Hematopoietic multipotent progenitor cell treated with erythropoietin and hydrocortisone succinate and interleukin-3 and kit ligand, for 8 days (in vitro differentiated cells): ENCODE data around the gene MYL6B.
"Not testable (repeated sequence)": the region's sequence is repeated elsewhere in the genome, so short reads cannot be mapped to it uniquely, and the experiment has no call there.

Experiments
- DNase-seq: peaks from one replicate; pipeline ENCODE4 v3.0.0-alpha.2; 2015

MYL6B gene

GRCh38 chr12:56154246-56154771 lies 1.9 kb downstream of the MYL6B start:
- no peak for DNase-seq

DNA sequence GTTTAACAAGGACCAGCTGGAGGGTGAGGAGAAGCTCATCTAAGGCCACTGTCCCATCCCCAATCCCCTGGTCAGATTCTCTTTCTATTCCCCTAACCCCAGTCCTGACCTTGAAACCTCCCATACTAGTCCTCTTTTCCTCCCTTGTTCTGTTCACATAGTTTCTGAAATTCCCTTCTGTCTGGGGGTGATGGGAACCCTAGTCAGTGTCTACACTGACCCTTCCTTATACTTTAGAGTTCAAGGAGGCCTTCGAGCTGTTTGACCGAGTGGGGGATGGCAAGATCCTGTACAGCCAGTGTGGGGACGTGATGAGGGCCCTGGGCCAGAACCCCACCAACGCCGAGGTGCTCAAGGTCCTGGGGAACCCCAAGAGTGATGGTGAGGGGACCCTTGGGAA lies 2.4 kb downstream of the MYL6B start:
- no peak for DNase-seq

- DNase-seq, result no peak
Observed at GRCh38 chr12:56155256-56155845, 3.0 kb downstream of the MYL6B start.

DNA sequence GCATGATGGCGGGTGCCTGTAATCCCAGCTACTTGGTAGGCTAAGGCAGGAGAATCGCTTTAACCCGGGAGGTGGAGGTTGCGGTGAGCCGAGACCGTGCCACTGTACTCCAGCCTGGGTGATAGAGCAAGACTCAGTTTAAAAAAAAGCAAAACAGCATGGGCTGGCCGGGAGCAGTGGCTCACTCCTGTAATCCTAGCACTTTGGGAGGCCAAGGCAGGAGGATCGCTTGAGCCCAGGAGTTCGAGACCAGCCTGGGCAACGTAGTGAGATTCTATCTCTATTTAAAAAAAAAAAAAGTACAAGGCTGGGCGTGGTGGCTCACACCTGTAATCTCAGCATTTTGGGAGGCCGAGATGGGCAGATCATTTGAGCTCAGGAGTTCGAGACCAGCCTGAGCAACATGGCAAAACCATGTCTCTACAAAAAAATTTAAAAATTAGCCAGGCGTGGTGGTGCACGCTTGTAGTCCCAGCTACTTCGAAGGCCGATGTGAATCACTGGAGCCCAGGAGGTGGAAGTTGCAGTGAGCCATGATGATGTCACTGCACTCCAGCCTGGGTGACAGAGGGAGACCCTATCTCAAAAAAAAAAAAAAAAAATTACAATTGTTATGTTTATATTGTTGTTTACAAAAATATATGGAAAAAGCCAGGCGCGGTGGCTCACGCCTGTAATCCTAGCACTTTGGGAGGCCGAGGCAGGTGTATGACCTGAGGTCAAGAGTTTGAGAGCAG lies 4.2 kb downstream of the MYL6B start:
- DNase-seq, result not testable (repeated sequence)

DNA sequence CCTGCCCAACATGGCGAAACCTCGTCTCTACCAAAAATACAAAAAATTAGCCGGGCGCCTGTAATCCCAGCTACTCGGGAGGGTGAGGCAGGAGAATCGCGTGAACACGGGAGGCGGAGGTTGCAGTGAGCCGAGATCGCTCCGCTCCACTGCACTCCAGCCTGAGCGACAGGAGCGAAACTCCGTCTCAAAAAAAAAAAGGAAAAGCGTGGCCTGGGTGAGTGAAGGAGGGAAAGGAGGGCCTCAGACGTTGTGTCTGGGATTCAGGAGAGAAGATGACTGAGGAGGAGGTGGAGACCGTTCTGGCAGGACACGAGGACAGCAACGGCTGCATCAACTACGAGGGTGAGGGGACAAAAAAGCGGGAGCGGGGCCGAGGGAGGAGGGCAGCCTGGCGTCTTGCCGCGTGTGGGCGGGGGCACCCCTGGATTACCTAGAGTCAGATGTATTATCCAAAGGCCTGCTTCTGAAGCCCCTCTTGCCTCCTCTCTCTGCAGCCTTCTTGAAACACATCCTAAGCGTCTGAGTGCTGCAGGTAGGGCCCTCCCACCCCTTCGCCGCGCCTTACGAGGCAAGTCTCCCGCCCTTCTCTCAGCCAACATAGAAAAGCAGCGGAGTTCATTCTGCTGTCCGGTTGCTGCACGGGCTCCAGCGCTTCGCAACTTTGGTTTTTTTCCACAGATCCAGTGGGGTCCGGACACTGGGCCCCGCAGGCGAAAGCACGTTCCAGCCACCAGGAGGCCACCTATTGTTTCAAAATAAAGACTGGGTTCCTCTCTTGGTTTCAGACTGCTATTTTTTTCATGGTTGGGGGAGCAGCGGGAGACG lies 5.0 kb downstream of the MYL6B start:
- peak; percentile 64 for DNase-seq

GRCh38 chr12:56158029-56158925 lies 5.9 kb downstream of the MYL6B start, which contains the start of gene MYL6:
Gene MYL6 (plus strand): TSS chr12:56158359. CDS start chr12:56158402, 43 bp downstream.
- DNase-seq, result peak; percentile 98

DNA sequence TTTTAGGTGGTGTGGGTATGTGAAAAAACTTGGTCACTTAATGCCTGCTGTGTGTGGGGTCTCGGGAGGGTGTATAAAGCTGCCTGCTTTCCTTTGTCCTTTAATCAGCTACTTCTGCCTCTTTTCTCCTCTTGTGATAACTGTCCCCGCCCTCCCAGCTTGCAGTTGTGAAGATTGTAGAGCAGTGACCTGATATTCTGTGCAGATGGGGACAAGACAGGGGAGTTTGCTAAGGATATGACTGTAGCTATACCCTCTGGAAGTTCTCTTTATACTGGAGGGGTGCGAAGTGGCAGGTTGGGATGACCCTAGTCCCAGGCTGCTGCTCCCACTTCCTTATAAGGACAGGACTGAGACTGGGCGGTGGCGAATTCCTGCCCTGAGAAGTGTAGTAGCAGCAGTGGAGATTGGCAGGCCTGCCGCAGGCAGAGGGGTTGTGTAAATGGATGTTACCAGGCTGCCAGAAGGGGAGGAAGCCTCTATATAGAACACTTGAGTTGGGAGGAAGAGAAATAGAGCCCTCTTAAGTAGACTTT lies 6.6 kb downstream of the MYL6B start:
- DNase-seq, result peak; percentile 72

- DNase-seq, result no peak
Observed at GRCh38 chr12:56159482-56160192, 7.2 kb downstream of the MYL6B start.

- no peak for DNase-seq
Observed at GRCh38 chr12:56160193-56160763, 7.9 kb downstream of the MYL6B start.

GRCh38 chr12:56160894-56161689 lies 8.7 kb downstream of the MYL6B start:
- DNase-seq, result no peak

GRCh38 chr12:56161690-56162351 lies 9.4 kb downstream of the MYL6B start:
- no peak for DNase-seq

- DNase-seq, result no peak
Observed at GRCh38 chr12:56162468-56163290, 10.3 kb downstream of the MYL6B start.

DNA sequence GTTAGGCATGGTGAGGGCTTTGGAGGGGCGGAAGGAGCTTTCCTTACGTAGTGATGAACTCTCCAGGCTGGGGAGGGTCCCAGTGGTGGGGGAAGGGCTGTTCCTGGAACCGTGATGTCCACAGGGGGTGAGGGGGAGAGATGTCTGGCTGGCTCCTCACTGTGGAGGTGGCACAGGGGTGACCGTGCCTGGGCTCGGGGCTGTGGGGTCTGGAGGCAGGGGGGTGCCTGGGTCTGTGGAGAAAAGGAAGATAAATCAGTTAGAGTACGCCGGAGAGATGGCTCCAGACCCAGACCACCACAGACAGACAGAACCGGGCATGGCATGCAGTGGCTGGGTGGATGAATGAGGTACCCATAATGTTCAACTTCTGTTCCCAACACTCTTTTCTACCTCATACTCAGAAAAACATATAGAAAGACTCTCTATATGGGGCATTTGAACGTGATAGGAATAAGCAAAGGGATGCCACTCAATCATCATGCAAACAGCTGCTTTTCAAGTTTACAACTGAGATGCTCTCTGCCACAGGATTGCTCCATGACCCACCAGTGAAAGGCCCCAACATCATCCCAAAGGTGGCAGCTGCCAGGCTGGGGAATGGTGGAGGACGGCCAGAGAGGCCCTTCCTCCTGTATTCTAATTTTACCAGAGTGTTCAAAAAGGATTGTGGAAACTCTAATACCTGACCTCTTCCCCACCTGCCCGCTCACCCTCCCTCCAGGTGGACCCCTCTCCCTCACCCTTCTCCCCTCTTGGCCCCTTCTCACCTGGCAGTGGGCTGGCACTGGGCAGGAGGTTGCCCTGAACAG lies 11.4 kb downstream of the MYL6B start:
- no peak for DNase-seq

DNA sequence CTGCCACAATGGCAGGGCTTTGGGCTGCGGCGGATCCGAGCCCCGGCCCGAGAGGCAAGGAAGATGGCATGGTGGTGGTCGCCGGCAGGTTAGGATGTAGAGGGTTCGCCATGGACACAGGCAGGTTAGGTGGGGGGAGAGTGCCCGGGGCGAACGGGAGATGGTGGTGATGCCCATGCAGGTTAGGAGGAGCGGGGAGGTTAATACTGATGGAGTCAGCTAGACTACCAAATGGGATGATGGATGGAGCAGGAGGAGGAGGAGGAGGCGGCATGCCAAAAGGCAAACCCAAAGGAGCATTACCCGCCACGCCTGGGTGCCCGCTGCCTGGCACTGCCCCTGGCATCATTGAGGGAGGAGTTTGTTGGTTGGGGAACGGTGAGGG lies 11.9 kb downstream of the MYL6B start:
- no peak for DNase-seq

DNA sequence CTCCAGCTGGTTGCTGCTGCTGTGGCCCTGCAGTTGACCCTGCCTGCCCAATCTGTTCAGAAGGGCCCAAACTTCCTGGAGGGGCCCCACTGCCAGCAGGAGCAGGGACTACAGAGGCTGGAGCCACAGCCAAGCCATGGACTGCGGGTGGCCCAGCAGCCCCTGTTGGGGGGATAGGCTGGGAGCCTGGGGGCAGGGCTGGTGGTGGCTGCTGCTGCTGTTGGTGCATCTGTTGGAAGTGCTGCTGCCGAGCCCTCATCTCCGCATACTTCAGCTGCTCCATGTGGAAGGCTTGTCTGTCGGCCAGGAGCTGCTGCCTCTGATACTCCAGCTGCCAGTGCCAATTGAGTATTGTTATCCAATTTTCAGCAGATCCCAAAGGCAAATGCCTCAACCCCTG lies 13.0 kb downstream of the MYL6B start:
- no peak for DNase-seq

DNA sequence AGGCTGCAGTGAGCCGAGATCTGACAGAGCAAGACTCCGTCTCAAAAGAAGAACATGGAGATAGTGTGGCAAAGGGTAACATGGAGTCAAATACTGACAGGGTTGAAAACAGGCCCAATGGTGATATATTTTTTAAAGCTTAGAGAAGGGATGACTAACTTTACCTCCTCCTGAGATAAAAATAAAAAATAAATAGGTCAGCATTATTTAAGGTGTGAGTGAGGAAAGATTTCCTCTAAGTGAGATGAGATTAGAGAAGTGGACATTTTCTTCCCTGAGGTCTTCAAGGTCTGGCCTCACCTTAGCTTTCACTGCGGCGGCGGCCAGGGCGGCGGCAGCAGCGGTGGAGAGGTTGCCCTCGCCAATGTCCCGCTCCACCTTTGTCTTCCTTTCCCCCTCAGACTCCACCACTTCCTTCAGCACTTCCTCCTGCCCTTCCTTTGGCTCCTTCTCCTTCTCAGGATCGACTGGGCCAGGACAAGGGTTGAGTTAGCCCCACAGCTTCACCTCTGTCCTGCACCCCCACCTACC lies 16.9 kb downstream of the MYL6B start:
- DNase-seq, result no peak

DNA sequence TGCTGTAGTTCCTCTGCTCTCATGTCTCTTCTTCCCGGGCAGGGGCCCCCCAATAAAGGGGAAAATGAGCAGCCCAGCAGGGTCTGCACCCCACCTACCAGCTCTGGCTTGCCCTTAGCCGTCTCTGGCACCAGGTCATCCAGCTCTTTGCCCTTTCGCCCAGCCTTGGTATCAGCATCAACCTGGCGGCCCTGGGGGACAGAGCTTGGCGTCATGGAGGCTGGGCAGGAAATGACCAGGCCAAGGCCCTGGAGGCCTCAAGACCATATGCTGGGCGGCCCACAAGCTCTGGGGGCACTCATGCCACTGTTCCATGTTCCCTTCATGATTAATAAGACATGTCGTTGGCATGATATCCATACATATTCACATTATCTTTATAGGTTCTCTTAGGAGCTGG lies 20.5 kb downstream of the MYL6B start:
- DNase-seq, result no peak

- no peak for DNase-seq
Observed at GRCh38 chr12:56178347-56178746, 26.0 kb downstream of the MYL6B start.
